Ovary (tissue), 9 donors: ENCODE measurements around the gene TMEM272. TPM values are rescaled to one million over a fixed set of nuclear protein-coding genes. Genes with fewer than 3 reads are reported as not detected.

Source experiments
- DNase-seq, 5 donors: peaks; one replicate each; pipeline ENCODE4 v3.0.0-alpha.2; 2019 to 2020
- H3K27ac ChIP-seq, 2 donors: fragments of 200-600 bp; one replicate each; pipeline versions ENCODE4 v1.5.1 to v1.8.0; 2019 to 2022
- H3K27me3 ChIP-seq: fragments of 200-600 bp; one replicate; pipeline ENCODE4 v1.8.0; 2022
- H3K36me3 ChIP-seq: fragments of 200-600 bp; sonication (generic); one replicate; pipeline ENCODE4 v1.5.1; 2019
- H3K4me1 ChIP-seq: one replicate; pipeline ENCODE4 v1.8.1; 2013; ENCODE audit warnings: mild to moderate bottlenecking, moderate library complexity; ENCODE audit not compliant: insufficient read depth
- H3K4me3 ChIP-seq: fragments of 200-600 bp; sonication (generic); one replicate; pipeline ENCODE4 v1.5.1; 2017
- H3K9me3 ChIP-seq, 2 donors: fragments of 200-600 bp in 1 of 2; sonication (generic) in 1 of 2; one replicate each; pipeline versions ENCODE4 v1.5.1 to v1.8.1; 2013 to 2019; ENCODE audit warnings: mild to moderate bottlenecking in 1 of 2, moderate library complexity in 1 of 2
- EP300 ChIP-seq: sonication (generic); formaldehyde crosslinking; IDR thresholded peaks from one replicate; pipeline ENCODE4 v1.6.1; 2017; ENCODE audit warnings: antibody characterized with exemption
- POLR2A ChIP-seq: fragments of 450-650 bp; IDR thresholded peaks from one replicate; pipeline ENCODE4 v1.6.1; 2017; ENCODE audit warnings: antibody characterized with exemption, mild to moderate bottlenecking, moderate library complexity
- WGBS, 3 donors: extraction: QIAGEN DNeasy Blood & Tissue Kit in 1 of 3; methylation state at CpG; one replicate each; pipeline versions ENCODE4 v1.1.5 to v1.1.7; 2013 to 2017; 5-methylcytosine and 5-hydroxymethylcytosine counted together
- intact Hi-C, 4 donors: fragments of 100-400 bp; cut with DNase I; formaldehyde crosslinking; loops; one replicate each; pipeline versions ENCODE4 v1.11.0 to v1.15.1; 2022 to 2023
- polyA plus RNA-seq, 2 donors: library from polyadenylated mRNA; stranded (reverse); fragments of 200-250 nt in 1 of 2; fragments of 350-450 nt in 1 of 2; fragmentation: Illumina TruSeq in 1 of 2; extraction: RNeasy Lipid Tissue Mini Kit (QIAGEN cat#74804) in 1 of 2; gene quantifications; one replicate each; pipeline ENCODE4 v1.2.3, GENCODE V29; 2013 to 2014
- total RNA-seq, 7 donors: library from RNA; depleted of rRNA in 2 of 7; stranded (reverse); fragments of >200 nt in 2 of 7; fragmentation: NEBNext Ultra II Directional in 3 of 7; extraction: Animal tissue kit (Norgen Biotek cat#: 25700) in 3 of 7; gene quantifications; one replicate each; pipeline versions ENCODE4 v1.1.0 to v1.2.4, GENCODE V29; 2016 to 2023
- TF ChIP-seq, protein P1 (sequence below), 3 donors: fragments of 450-650 bp in 2 of 3; fragments of 200-600 bp in 1 of 3; IDR thresholded peaks; one replicate each; pipeline versions ENCODE4 v1.5.1 to v1.8.0; 2016 to 2022; ENCODE audit warnings: antibody characterized with exemption in 3 of 3, mild to moderate bottlenecking in 1 of 3
- donor health status: DM: no; HTN: no; CAD: no; lungs with moderate emphysema.
- donor health status: DM: no; HTN: no; CAD: no.
- donor health status: Bipolar disorder and iron deficiency.
- donor health status: DM: yes; HTN: yes; CAD: no.
- donor health status: DM: no; HTN: no; CAD: no.
- donor health status: DM: yes; HTN: yes; CAD: no.

Gene TMEM272
- total and polyA plus RNA-seq, 9 donors = 0.05 to 0.28 (median 0.11) TPM; not detected in 2

DNA sequence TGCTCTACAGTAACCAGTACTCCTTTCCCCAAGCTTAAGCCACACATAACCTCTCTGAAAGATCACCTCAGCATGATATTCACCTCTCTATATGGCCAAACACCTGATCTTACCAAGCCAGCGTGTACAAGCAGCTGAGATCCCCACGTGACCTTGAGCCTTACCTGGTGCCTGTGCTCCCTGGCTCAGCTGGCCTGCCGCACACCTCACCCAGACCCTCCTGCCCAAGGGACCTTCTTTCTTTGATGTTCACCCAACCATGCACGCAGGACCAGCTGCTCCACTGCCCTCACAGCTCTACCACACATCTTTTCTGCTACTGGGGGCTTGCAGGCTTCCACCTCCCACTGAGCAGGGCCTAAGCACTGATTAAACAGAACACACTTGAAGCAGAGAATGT lies 50.0 kb downstream of the TMEM272 start:
- Histone ChIP-seq H3K4me3 (no peak overlapping the region), H3K36me3 (no peaks in the 10 kb centered on the region), H3K4me1 (no peaks in the 10 kb centered on the region), H3K27me3 (no peaks in the 10 kb centered on the region), H3K9me3 (no peaks in the 10 kb centered on the region), H3K27ac (no peak overlapping the region)
- no peak for DNase-seq
- 71 to 97% (median 92%) methylated on average over 4 of the region's 4 CpGs for WGBS, 3 donors
- TF ChIP-seq POLR2A (no peak), EP300 (no peak)
- TF ChIP-seq, protein P1, sequence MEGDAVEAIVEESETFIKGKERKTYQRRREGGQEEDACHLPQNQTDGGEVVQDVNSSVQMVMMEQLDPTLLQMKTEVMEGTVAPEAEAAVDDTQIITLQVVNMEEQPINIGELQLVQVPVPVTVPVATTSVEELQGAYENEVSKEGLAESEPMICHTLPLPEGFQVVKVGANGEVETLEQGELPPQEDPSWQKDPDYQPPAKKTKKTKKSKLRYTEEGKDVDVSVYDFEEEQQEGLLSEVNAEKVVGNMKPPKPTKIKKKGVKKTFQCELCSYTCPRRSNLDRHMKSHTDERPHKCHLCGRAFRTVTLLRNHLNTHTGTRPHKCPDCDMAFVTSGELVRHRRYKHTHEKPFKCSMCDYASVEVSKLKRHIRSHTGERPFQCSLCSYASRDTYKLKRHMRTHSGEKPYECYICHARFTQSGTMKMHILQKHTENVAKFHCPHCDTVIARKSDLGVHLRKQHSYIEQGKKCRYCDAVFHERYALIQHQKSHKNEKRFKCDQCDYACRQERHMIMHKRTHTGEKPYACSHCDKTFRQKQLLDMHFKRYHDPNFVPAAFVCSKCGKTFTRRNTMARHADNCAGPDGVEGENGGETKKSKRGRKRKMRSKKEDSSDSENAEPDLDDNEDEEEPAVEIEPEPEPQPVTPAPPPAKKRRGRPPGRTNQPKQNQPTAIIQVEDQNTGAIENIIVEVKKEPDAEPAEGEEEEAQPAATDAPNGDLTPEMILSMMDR (IDR thresholded peaks at IDR 0.05) = no peak
- intact Hi-C loops = no loop called here

DNA sequence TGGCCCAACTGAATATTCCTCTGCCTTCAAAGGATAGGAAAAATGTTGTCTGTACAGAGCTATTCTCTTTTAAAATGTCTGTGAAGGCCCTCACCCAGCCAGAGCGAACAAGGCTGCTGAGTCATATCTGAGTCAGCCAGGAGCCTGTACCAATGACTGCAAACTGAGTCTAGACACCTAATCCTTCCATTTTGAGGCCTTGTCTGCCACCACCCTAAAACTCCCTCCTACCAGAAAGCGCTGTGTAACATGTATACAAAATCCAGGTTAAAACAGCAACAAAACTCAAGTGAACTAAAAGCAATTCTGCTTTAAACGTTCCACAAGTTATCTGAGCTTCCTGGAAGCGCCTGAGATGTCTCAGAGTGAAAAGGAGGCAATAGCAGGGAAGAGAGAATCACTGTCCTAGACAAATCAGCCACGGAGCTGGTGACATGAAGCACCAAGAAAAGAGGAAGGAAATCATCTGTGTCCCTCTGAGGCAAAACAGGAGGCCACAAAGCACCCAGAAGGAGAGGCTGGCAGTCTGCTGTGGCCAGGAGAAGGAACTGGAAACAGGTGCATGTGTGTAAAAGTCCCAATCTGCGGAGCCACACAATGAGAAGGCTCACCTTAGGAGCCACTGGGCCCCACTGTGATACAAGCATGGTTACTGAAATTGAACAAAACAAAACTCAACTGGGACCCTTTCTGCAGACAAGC lies 51.3 kb downstream of the TMEM272 start:
- Histone ChIP-seq H3K9me3 (no peaks in the 10 kb centered on the region), H3K27ac (no peak overlapping the region), H3K36me3 (no peaks in the 10 kb centered on the region), H3K4me1 (peaks cover 4% of the 10 kb centered on the region), H3K4me3 (no peak overlapping the region), H3K27me3 (no peaks in the 10 kb centered on the region)
- WGBS, 3 donors = 77 to 78% (median 78%) methylated on average over 6 of the region's 6 CpGs
- DNase-seq = no peak
- TF ChIP-seq EP300 (no peak), POLR2A (no peak)
- intact Hi-C loops = no loop called here

DNA sequence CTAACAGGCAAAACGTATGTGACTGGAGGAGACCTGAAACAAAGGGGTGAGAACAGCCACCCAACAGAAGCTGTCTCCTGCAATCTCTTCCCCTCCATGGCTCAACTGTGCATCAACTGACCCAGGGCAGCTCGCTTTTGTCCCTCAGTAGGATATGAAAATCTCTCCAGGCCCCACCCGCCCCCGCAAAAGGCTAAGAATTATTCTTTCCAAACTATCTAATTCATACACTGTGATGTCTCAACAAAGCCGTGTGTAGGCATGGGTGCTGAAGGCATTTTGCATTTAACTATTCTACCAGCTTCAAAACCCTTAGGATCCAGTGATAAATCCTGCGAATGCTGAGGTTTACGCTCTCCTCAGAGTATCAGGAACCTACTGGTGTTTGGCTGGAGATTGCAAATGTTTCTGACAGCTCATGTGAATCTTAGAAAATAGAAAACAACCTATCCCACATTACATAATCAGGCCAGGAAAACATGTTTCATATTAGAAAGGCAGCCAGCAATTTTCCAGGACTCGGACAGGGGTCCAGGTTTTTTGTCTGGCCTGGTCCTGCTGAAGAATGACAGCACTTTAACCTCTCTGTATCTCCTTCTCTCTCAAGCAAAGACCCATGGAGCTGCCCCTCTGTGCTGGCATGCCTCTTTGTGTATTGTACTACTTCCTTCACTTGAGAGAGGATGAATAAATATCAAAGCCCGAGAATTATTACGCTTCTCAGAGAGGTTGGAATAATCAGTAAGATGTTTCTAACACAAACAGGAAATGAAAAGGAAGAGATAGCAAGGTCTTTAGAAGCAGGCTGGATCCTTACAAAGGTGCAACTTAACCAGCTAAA lies 58.3 kb downstream of the TMEM272 start:
- peak overlapping the region; percentile 72 to 75 for H3K27ac ChIP-seq
- DNase-seq = peak in 1 of 5 donors; percentile 48
- H3K27me3 ChIP-seq = no peaks in the 10 kb centered on the region
- 11 to 19% (median 19%) methylated on average over 10 of the region's 10 CpGs for WGBS, 3 donors
- TF ChIP-seq POLR2A (no peak), EP300 (no peak)
- TF ChIP-seq, protein P1 (IDR thresholded peaks at IDR 0.05) = no peak
- H3K4me3 ChIP-seq = no peak overlapping the region
- no peaks in the 10 kb centered on the region for H3K36me3 ChIP-seq
- no peaks in the 10 kb centered on the region for H3K9me3 ChIP-seq
- H3K4me1 ChIP-seq = peaks cover 15% of the 10 kb centered on the region
- intact Hi-C loops = no loop called here

DNA sequence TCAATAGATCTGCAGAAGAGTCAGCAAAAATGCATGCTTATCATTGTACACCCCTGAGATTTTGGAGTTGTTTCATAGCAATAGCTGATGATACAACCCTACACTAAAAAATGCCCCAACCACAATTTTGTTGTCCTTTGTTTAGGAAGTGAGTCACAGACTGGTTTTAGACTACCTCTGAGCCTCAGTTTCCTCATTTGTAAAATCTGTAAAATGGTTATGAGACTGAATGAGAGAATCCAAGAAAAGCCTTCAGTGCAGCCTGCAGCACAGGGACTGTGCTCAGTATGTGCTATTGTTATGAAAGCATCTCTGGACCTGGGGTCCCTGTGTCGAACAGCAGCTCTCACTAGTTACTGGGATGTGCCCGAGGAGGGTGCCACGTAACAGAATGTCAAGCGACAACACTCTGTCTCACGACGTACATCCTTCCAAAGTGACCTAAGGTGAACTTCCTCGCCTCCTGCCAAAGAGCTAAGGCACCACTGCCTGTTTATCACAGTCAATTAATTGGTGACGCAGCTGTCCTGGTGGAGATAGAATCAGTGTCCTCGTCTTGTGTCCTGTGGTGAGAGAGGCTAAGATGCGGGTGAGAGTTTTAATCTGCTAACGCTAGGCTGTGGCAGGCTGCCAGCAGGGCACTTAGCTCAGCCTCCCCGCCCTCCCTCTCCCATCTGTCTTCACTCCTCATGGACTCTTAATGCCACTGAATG lies 59.1 kb downstream of the TMEM272 start:
- Histone ChIP-seq H3K4me3 (no peak overlapping the region), H3K27me3 (no peaks in the 10 kb centered on the region), H3K36me3 (no peaks in the 10 kb centered on the region), H3K27ac (peak overlapping the region; percentile 72 to 75), H3K4me1 (peaks cover 15% of the 10 kb centered on the region), H3K9me3 (no peaks in the 10 kb centered on the region)
- TF ChIP-seq POLR2A (no peak), EP300 (no peak)
- TF ChIP-seq, protein P1 (IDR thresholded peaks at IDR 0.05) = no peak
- DNase-seq = peak; percentile 53 to 72 (median 61)
- intact Hi-C loops = no loop called here
- 18 to 26% (median 24%) methylated on average over 12 of the region's 12 CpGs for WGBS, 3 donors
